Activated CD8-positive, alpha-beta memory T cell treated with anti-CD3 and anti-CD28 coated beads, Interleukin-2, amount 50 U/mL, for 48 hours (primary cell): ENCODE measurements around the gene PLA2G6.

Source experiments
- DNase-seq: peaks from one replicate; pipeline ENCODE4 v3.0.0-alpha.2; 2020

PLA2G6 gene

GRCh38 chr22:38107692-38108515 lies 73.7 kb downstream of the PLA2G6 start:
- DNase-seq: no peak

GRCh38 chr22:38106814-38107578 lies 74.6 kb downstream of the PLA2G6 start:
- no peak for DNase-seq

- no peak for DNase-seq
Observed at GRCh38 chr22:38104084-38104483, 77.5 kb downstream of the PLA2G6 start.

- DNase-seq: no peak
Observed at GRCh38 chr22:38103641-38104040, 78.0 kb downstream of the PLA2G6 start.

- no peak for DNase-seq
Observed at GRCh38 chr22:38098410-38099249, 83.0 kb downstream of the PLA2G6 start.

- DNase-seq: no peak
Observed at GRCh38 chr22:38097557-38098409, 83.8 kb downstream of the PLA2G6 start.

GRCh38 chr22:38097058-38097457 lies 84.6 kb downstream of the PLA2G6 start:
- no peak for DNase-seq

GRCh38 chr22:38089474-38089851 lies 92.2 kb downstream of the PLA2G6 start:
- DNase-seq: no peak

- no peak for DNase-seq
Observed at GRCh38 chr22:38088629-38089473, 92.8 kb downstream of the PLA2G6 start.

GRCh38 chr22:38087855-38088254 lies 93.8 kb downstream of the PLA2G6 start:
- no peak for DNase-seq

GRCh38 chr22:38086942-38087341 lies 94.7 kb downstream of the PLA2G6 start:
- DNase-seq: no peak

GRCh38 chr22:38086001-38086845 lies 95.4 kb downstream of the PLA2G6 start:
- DNase-seq: no peak

- DNase-seq: no peak
Observed at GRCh38 chr22:38085501-38085900, 96.1 kb downstream of the PLA2G6 start.

- DNase-seq: no peak
Observed at GRCh38 chr22:38085056-38085455, 96.6 kb downstream of the PLA2G6 start.

GRCh38 chr22:38083931-38084631 lies 97.5 kb downstream of the PLA2G6 start, which contains the start of gene SLC16A8:
TSS of gene SLC16A8 (minus strand) at chr22:38084184. CDS start at chr22:38082873, 1,311 bp downstream.
- no peak for DNase-seq

GRCh38 chr22:38082986-38083710 lies 98.5 kb downstream of the PLA2G6 start:
- no peak for DNase-seq

GRCh38 chr22:38081941-38082828 lies 99.4 kb downstream of the PLA2G6 start:
- DNase-seq: no peak

- no peak for DNase-seq
Observed at GRCh38 chr22:38081636-38081940, 100.0 kb downstream of the PLA2G6 start.
